ENCODE results near the gene INSYN2B.

INSYN2B gene

GRCh38 chr5:169914766-169915165, 65.5 kb downstream of the INSYN2B start:
- Histone ChIP-seq H3K79me2 (ENCODE audit: low read length) (no peaks in the 10 kb centered on the region), H4K20me1 (ENCODE audit: insufficient read depth, low read length) (no peaks in the 10 kb centered on the region), H3K4me1 (ENCODE audit: low read length) (no peaks in the 10 kb centered on the region), H3K27ac (ENCODE audit: low read length) (no peak overlapping the region), H3K9me2 (replicated peaks; ENCODE audit: insufficient read depth, low read length) (no peaks in the 10 kb centered on the region), H3K36me3 (replicated peaks; ENCODE audit: insufficient read depth, low read length) (no peaks in the 10 kb centered on the region), H3K27me3 (replicated peaks; ENCODE audit: insufficient read depth, low read length) (no peaks in the 10 kb centered on the region), H3K4me3 (ENCODE audit: low read length) (no peak overlapping the region), H3K9ac (ENCODE audit: low read length) (no peak overlapping the region), H3K4me2 (ENCODE audit: low read depth, low read length) (no peak overlapping the region), H3F3A (ENCODE audit: insufficient read depth, low read length) (no peaks in the 10 kb centered on the region), H3K9me3 (replicated peaks; ENCODE audit: insufficient read depth, low read length) (no peaks in the 10 kb centered on the region), H2AFZ (ENCODE audit: low read length) (no peak overlapping the region)
- DNase-seq: no peak
- no peak for TF ChIP-seq EZH2phosphoT487 (IDR thresholded peaks at IDR 0.05; ENCODE audit: low read length)
- TF ChIP-seq CTCF (IDR thresholded peaks at IDR 0.05; ENCODE audit: low read length): no peak
- TF ChIP-seq EZH2 (optimal IDR thresholded peaks at IDR 0.05; ENCODE audit: low read depth, low read length): no peak

- no peaks in the 10 kb centered on the region for H3K27me3 ChIP-seq (replicated peaks; ENCODE audit: insufficient read depth, low read length)
- H3K9me3 ChIP-seq (replicated peaks; ENCODE audit: insufficient read depth, low read length): no peaks in the 10 kb centered on the region
- H3K27ac ChIP-seq (ENCODE audit: low read length): no peak overlapping the region
- H3K36me3 ChIP-seq (replicated peaks; ENCODE audit: insufficient read depth, low read length): no peaks in the 10 kb centered on the region
- no peak overlapping the region for H3K4me2 ChIP-seq (ENCODE audit: low read depth, low read length)
- H4K20me1 ChIP-seq (ENCODE audit: insufficient read depth, low read length): no peaks in the 10 kb centered on the region
- H3K79me2 ChIP-seq (ENCODE audit: low read length): no peaks in the 10 kb centered on the region
- H3K4me1 ChIP-seq (ENCODE audit: low read length): no peaks in the 10 kb centered on the region
- H3K9me2 ChIP-seq (replicated peaks; ENCODE audit: insufficient read depth, low read length): no peaks in the 10 kb centered on the region
- DNase-seq: no peak
- TF ChIP-seq EZH2 (optimal IDR thresholded peaks at IDR 0.05; ENCODE audit: low read depth, low read length) (no peak), CTCF (IDR thresholded peaks at IDR 0.05; ENCODE audit: low read length) (no peak), EZH2phosphoT487 (IDR thresholded peaks at IDR 0.05; ENCODE audit: low read length) (no peak)
- no peaks in the 10 kb centered on the region for H3F3A ChIP-seq (ENCODE audit: insufficient read depth, low read length)
- H3K9ac ChIP-seq (ENCODE audit: low read length): no peak overlapping the region
- no peak overlapping the region for H3K4me3 ChIP-seq (ENCODE audit: low read length)
- H2AFZ ChIP-seq (ENCODE audit: low read length): no peak overlapping the region
Measured at GRCh38 chr5:169913479-169913878, 66.8 kb downstream of the INSYN2B start.

- Histone ChIP-seq H3K36me3 (replicated peaks; ENCODE audit: insufficient read depth, low read length) (no peaks in the 10 kb centered on the region), H3F3A (ENCODE audit: insufficient read depth, low read length) (no peaks in the 10 kb centered on the region), H3K4me2 (ENCODE audit: low read depth, low read length) (no peak overlapping the region), H3K4me1 (ENCODE audit: low read length) (no peaks in the 10 kb centered on the region), H3K79me2 (ENCODE audit: low read length) (no peaks in the 10 kb centered on the region), H4K20me1 (ENCODE audit: insufficient read depth, low read length) (no peaks in the 10 kb centered on the region), H3K4me3 (ENCODE audit: low read length) (no peak overlapping the region), H3K9me3 (replicated peaks; ENCODE audit: insufficient read depth, low read length) (no peaks in the 10 kb centered on the region), H3K27me3 (replicated peaks; ENCODE audit: insufficient read depth, low read length) (no peaks in the 10 kb centered on the region), H3K9me2 (replicated peaks; ENCODE audit: insufficient read depth, low read length) (no peaks in the 10 kb centered on the region), H2AFZ (ENCODE audit: low read length) (no peak overlapping the region), H3K9ac (ENCODE audit: low read length) (no peak overlapping the region), H3K27ac (ENCODE audit: low read length) (no peak overlapping the region)
- TF ChIP-seq EZH2phosphoT487 (IDR thresholded peaks at IDR 0.05; ENCODE audit: low read length) (no peak), EZH2 (optimal IDR thresholded peaks at IDR 0.05; ENCODE audit: low read depth, low read length) (no peak), CTCF (IDR thresholded peaks at IDR 0.05; ENCODE audit: low read length) (no peak)
- no peak for DNase-seq
Measured at GRCh38 chr5:169911448-169912212, 68.7 kb downstream of the INSYN2B start.
